Activated T-cell treated with anti-CD3 and anti-CD28 coated beads, Interleukin-2, amount 50 U/mL, for 4 hours (primary cell): Measurements from ENCODE around the gene DIRAS1. TPM values are rescaled to one million over a fixed set of nuclear protein-coding genes. Genes with fewer than 3 reads are reported as not detected.

ENCODE experiments used
- ATAC-seq, 2 donors: fragments of 200-7000 bp; cut with Tn5 transposase; one replicate each; pipeline ENCODE4 v1.10.0; 2021
- DNase-seq: peaks from one replicate; pipeline ENCODE4 v3.0.0-alpha.2; 2020
- H3K27me3 Mint-ChIP-seq: one replicate; pipeline ENCODE4 v1.8.0; 2021; ENCODE audit warnings: low read depth, mixed read lengths
- H3K36me3 Mint-ChIP-seq: one replicate; pipeline ENCODE4 v1.8.0; 2022; ENCODE audit warnings: mixed read lengths; ENCODE audit not compliant: insufficient read depth
- H3K4me1 Mint-ChIP-seq: one replicate; pipeline ENCODE4 v1.8.0; 2021; ENCODE audit warnings: low read depth, mixed read lengths
- H3K4me3 Mint-ChIP-seq: one replicate; pipeline ENCODE4 v1.8.0; 2021; ENCODE audit warnings: mild to moderate bottlenecking, moderate library complexity, mixed read lengths
- H3K9me3 Mint-ChIP-seq: one replicate; pipeline ENCODE4 v1.8.0; 2021; ENCODE audit warnings: mixed read lengths
- total RNA-seq, 3 donors: library from RNA; stranded (reverse); gene quantifications; one replicate each; pipeline ENCODE4 v1.2.1, GENCODE V29; 2021

DIRAS1 gene
- total RNA-seq, 3 donors from 2014 or later: 0.13 to 0.27 (median 0.20) TPM

- Mint-ChIP-seq H3K36me3 (peaks cover 26% of the 10 kb centered on the region), H3K4me1 (peaks cover 4% of the 10 kb centered on the region), H3K9me3 (no peaks in the 10 kb centered on the region), H3K27me3 (no peaks in the 10 kb centered on the region), H3K4me3 (no peak overlapping the region)
- ATAC-seq (no peak), DNase-seq (no peak)
These were observed 38.8 kb upstream of the DIRAS1 start for GRCh38 chr19:2759965-2760364.

- H3K36me3 Mint-ChIP-seq: peaks cover 24% of the 10 kb centered on the region
- peak in 1 of 2 donors; percentile 32 for ATAC-seq
- peaks cover 4% of the 10 kb centered on the region for H3K4me1 Mint-ChIP-seq
- no peak for DNase-seq
- no peaks in the 10 kb centered on the region for H3K27me3 Mint-ChIP-seq
- no peaks in the 10 kb centered on the region for H3K9me3 Mint-ChIP-seq
- H3K4me3 Mint-ChIP-seq: no peak overlapping the region
These were observed 38.2 kb upstream of the DIRAS1 start for GRCh38 chr19:2759362-2759761.

GRCh38 chr19:2758601-2759313 lies 37.6 kb upstream of the DIRAS1 start:
- DNase-seq: no peak
- Mint-ChIP-seq H3K27me3 (no peaks in the 10 kb centered on the region), H3K4me1 (peaks cover 4% of the 10 kb centered on the region), H3K4me3 (no peak overlapping the region), H3K36me3 (peaks cover 30% of the 10 kb centered on the region), H3K9me3 (no peaks in the 10 kb centered on the region)
- ATAC-seq: peak; percentile 68 to 73

GRCh38 chr19:2756921-2757881 lies 36.0 kb upstream of the DIRAS1 start:
- Mint-ChIP-seq H3K4me1 (peaks cover 4% of the 10 kb centered on the region), H3K36me3 (peaks cover 24% of the 10 kb centered on the region), H3K4me3 (no peak overlapping the region), H3K27me3 (no peaks in the 10 kb centered on the region), H3K9me3 (no peaks in the 10 kb centered on the region)
- DNase-seq: no peak
- ATAC-seq: no peak

- peaks cover 4% of the 10 kb centered on the region for H3K4me1 Mint-ChIP-seq
- no peaks in the 10 kb centered on the region for H3K9me3 Mint-ChIP-seq
- ATAC-seq (no peak), DNase-seq (no peak)
- no peak overlapping the region for H3K4me3 Mint-ChIP-seq
- peaks cover 20% of the 10 kb centered on the region for H3K36me3 Mint-ChIP-seq
- H3K27me3 Mint-ChIP-seq: no peaks in the 10 kb centered on the region
These were observed 35.3 kb upstream of the DIRAS1 start for GRCh38 chr19:2756477-2756876.

GRCh38 chr19:2755811-2756210 lies 34.6 kb upstream of the DIRAS1 start:
- no peaks in the 10 kb centered on the region for H3K27me3 Mint-ChIP-seq
- DNase-seq: no peak
- H3K36me3 Mint-ChIP-seq: peaks cover 20% of the 10 kb centered on the region
- no peaks in the 10 kb centered on the region for H3K9me3 Mint-ChIP-seq
- no peak overlapping the region for H3K4me3 Mint-ChIP-seq
- no peak for ATAC-seq
- H3K4me1 Mint-ChIP-seq: peaks cover 4% of the 10 kb centered on the region

GRCh38 chr19:2755448-2755705 lies 34.2 kb upstream of the DIRAS1 start:
- no peak for DNase-seq
- peaks cover 4% of the 10 kb centered on the region for H3K4me1 Mint-ChIP-seq
- H3K27me3 Mint-ChIP-seq: no peaks in the 10 kb centered on the region
- no peak overlapping the region for H3K4me3 Mint-ChIP-seq
- ATAC-seq: no peak
- H3K36me3 Mint-ChIP-seq: peaks cover 20% of the 10 kb centered on the region
- no peaks in the 10 kb centered on the region for H3K9me3 Mint-ChIP-seq

GRCh38 chr19:2754659-2755447 lies 33.7 kb upstream of the DIRAS1 start:
- no peak for ATAC-seq

DNA sequence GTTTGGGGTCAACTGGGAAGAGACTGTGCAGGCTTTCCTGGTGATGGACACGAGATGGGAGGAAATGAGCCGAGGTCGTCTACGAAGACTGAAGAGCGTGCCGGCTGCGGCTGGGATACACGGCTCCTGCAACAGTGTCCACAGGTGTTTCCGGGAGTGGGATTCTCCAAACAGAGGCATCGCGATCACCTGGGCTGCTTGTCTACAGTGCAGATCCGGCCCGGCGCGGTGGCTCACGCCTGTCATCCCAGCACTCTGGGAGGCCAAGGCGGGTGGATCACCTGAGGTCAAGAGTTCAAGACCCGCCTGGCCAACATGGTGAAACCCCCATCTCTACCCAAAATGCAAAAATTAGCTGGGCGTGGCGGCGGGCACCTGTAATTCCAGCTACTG lies 30.3 kb upstream of the DIRAS1 start:
- Mint-ChIP-seq H3K4me3 (no peak overlapping the region), H3K9me3 (no peaks in the 10 kb centered on the region), H3K36me3 (peaks cover 8% of the 10 kb centered on the region), H3K4me1 (no peaks in the 10 kb centered on the region), H3K27me3 (no peaks in the 10 kb centered on the region)
- DNase-seq (no peak), ATAC-seq (no peak)

More at GRCh38 chr19:2754659-2755447, 33.7 kb upstream of the DIRAS1 start:
- Mint-ChIP-seq H3K9me3 (no peaks in the 10 kb centered on the region), H3K36me3 (peaks cover 18% of the 10 kb centered on the region), H3K27me3 (no peaks in the 10 kb centered on the region), H3K4me3 (no peak overlapping the region), H3K4me1 (peaks cover 4% of the 10 kb centered on the region)
- no peak for DNase-seq

DNA sequence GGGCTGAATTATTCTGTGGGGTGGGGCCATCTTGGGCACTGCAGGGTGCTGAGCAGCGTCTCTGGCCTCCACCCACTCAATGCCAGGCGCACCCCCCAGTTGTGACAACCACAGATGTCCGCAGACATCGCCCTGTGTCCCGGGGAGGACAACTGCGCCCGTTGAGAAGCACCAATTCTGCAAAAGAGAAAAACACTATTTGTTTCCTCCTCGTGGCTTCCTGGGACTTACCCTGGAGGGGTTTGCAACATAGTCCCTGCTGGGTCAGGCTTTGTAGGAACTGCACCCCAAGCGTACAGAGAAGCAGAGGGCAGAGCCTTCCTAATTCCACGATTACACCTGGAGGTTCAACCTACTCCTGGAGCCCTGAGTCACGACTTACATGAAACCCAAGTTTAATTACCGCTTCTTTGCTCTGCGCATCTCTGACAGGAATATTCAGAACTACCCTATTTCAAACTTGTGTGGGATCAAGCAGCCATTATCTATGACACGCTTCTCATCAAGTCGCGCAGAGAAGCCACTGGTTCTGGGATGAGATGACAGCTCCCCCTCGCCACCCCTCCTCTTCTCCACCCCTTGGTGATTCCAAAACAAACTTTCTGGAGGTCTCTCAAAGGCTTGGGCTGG lies 29.8 kb upstream of the DIRAS1 start:
- no peak for DNase-seq
- H3K9me3 Mint-ChIP-seq: no peaks in the 10 kb centered on the region
- H3K4me1 Mint-ChIP-seq: no peaks in the 10 kb centered on the region
- no peak overlapping the region for H3K4me3 Mint-ChIP-seq
- no peak for ATAC-seq
- no peaks in the 10 kb centered on the region for H3K27me3 Mint-ChIP-seq
- H3K36me3 Mint-ChIP-seq: peaks cover 8% of the 10 kb centered on the region

- Mint-ChIP-seq H3K36me3 (no peaks in the 10 kb centered on the region), H3K4me3 (no peak overlapping the region), H3K9me3 (no peaks in the 10 kb centered on the region), H3K27me3 (peaks cover 2% of the 10 kb centered on the region), H3K4me1 (no peaks in the 10 kb centered on the region)
- DNase-seq (no peak), ATAC-seq (no peak)
These were observed 26.2 kb upstream of the DIRAS1 start for GRCh38 chr19:2747349-2747748.

DNA sequence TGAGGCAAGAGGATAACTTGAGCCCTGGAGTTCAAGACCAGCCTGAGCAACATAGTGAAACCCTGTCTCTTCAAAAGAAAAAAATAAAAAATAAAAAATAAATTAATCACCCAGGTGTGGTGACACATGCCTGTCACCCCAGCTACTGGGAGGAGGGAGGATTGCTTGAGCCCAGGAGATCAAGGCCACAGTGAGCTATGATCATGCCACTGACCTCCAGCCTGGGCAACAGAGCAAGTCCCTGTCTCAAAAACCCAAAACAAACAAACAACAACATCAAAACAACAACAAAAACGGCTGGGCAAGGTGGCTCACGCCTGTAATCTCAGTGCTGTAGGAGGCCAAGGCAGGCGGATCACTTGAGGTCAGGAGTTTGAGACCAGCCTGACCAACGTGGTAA lies 22.9 kb upstream of the DIRAS1 start:
- peaks cover 15% of the 10 kb centered on the region for H3K27me3 Mint-ChIP-seq
- H3K36me3 Mint-ChIP-seq: no peaks in the 10 kb centered on the region
- ATAC-seq (no peak), DNase-seq (no peak)
- peaks cover 8% of the 10 kb centered on the region for H3K4me1 Mint-ChIP-seq
- no peaks in the 10 kb centered on the region for H3K9me3 Mint-ChIP-seq
- H3K4me3 Mint-ChIP-seq: no peak overlapping the region

DNA sequence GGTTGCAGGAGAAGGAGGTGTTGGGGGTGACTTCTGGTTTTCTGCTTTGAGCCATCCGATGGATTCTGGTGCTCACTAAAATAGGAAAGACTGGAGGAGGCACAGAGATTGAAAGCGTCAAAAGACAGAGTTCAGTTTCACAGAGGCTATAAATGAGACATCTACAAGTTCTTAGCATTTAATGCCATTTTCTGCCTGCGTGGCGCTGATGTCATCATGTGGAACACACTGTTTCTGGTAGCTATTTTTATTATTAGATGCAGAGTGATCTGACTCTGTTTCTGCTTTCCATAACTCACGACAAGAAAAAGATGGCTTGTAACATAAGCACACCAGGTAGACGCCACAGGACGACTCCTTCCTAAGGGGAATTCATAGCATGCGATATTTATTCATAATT lies 21.9 kb upstream of the DIRAS1 start:
- ATAC-seq (no peak), DNase-seq (no peak)
- Mint-ChIP-seq H3K27me3 (peaks cover 15% of the 10 kb centered on the region), H3K4me1 (peaks cover 14% of the 10 kb centered on the region), H3K4me3 (no peak overlapping the region), H3K9me3 (no peaks in the 10 kb centered on the region), H3K36me3 (no peaks in the 10 kb centered on the region)

DNA sequence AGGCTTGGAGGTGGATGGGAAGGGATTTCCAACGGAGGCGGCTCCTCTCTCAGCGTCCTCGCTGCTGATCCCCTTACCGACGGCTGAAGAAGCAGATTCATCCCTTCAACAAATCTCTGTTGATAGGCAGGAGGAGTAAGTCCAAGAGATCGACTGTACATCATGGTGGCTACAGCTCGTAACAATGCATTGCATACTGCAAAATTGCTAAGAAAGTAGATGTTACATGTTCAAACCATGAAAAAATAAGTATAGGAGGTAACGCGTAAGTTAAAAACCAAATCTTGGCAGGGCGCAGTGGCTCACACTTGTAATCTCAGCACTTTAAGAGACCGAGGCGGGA lies 19.1 kb upstream of the DIRAS1 start:
- ATAC-seq: no peak
- no peak for DNase-seq

More for the DNA sequence above, 19.1 kb upstream of the DIRAS1 start:
- Mint-ChIP-seq H3K9me3 (no peaks in the 10 kb centered on the region), H3K36me3 (peaks cover 18% of the 10 kb centered on the region), H3K27me3 (peaks cover 13% of the 10 kb centered on the region), H3K4me1 (peaks cover 17% of the 10 kb centered on the region), H3K4me3 (peak overlapping the region; percentile 90)
